ENCODE results near the gene JARID2.

DNA sequence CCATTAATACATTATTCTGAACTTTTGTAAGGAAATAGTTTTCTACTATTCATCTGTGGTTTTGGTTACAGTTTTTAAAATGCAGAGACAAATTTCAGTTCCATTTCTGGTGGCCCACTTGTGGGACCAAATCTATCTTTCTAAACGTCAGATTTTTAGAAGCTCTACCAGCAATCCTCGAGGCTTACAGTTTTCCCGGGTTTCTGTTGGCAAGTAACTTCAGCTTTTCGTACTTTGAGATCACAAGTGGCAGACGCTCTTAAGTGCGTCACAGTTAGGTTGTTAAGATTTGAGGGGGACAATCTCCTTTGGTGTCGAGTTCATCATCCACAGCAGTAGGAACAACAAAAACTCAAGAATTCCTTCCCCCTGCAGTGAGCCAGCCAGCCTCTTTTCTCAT lies 60.0 kb downstream of the JARID2 start:
- TF ChIP-seq, protein P1, sequence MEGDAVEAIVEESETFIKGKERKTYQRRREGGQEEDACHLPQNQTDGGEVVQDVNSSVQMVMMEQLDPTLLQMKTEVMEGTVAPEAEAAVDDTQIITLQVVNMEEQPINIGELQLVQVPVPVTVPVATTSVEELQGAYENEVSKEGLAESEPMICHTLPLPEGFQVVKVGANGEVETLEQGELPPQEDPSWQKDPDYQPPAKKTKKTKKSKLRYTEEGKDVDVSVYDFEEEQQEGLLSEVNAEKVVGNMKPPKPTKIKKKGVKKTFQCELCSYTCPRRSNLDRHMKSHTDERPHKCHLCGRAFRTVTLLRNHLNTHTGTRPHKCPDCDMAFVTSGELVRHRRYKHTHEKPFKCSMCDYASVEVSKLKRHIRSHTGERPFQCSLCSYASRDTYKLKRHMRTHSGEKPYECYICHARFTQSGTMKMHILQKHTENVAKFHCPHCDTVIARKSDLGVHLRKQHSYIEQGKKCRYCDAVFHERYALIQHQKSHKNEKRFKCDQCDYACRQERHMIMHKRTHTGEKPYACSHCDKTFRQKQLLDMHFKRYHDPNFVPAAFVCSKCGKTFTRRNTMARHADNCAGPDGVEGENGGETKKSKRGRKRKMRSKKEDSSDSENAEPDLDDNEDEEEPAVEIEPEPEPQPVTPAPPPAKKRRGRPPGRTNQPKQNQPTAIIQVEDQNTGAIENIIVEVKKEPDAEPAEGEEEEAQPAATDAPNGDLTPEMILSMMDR (IDR thresholded peaks at IDR 0.05) = no peak
- TF ChIP-seq POLR2A (IDR thresholded peaks at IDR 0.05) = no peak

All from Peyer's patch (tissue), 4 donors.